ENCODE data around the gene LTA4H. TPM values are rescaled to one million over a fixed set of nuclear protein-coding genes. Genes with fewer than 3 reads are reported as not detected.

The LTA4H gene
- total RNA-seq, 1 donor from 2014 or later: 69.4 TPM

DNA sequence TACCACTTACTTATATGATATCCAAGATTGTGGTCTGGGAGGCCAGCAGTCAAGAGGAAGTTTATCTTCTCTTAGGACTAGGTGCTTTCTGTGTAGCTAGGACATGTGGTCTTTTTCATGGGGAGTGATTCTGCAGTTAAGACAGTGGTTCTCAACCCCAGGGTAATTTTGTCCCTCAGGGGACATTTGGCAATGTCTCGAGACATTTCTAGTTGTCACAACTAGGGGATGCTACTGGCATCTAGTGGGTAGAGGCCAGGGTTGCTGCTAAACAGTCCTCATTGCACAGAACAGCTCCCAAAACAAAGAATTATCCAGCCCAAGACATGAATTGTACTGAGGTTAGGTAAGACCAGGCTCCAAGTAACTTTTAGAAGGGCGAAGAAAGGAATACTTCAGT, 72.3 kb downstream of the LTA4H start:
- Mint-ChIP-seq H3K36me3 (ENCODE audit: unreplicated experiment) (no peaks in the 10 kb centered on the region), H3K4me3 (ENCODE audit: unreplicated experiment) (no peak overlapping the region), H3K27ac (ENCODE audit: unreplicated experiment) (no peak overlapping the region), H3K27me3 (ENCODE audit: unreplicated experiment) (peaks cover 19% of the 10 kb centered on the region), H3K9me3 (ENCODE audit: unreplicated experiment) (no peaks in the 10 kb centered on the region), H3K4me1 (ENCODE audit: unreplicated experiment) (peaks cover 5% of the 10 kb centered on the region)
- TF ChIP-seq, protein P1, sequence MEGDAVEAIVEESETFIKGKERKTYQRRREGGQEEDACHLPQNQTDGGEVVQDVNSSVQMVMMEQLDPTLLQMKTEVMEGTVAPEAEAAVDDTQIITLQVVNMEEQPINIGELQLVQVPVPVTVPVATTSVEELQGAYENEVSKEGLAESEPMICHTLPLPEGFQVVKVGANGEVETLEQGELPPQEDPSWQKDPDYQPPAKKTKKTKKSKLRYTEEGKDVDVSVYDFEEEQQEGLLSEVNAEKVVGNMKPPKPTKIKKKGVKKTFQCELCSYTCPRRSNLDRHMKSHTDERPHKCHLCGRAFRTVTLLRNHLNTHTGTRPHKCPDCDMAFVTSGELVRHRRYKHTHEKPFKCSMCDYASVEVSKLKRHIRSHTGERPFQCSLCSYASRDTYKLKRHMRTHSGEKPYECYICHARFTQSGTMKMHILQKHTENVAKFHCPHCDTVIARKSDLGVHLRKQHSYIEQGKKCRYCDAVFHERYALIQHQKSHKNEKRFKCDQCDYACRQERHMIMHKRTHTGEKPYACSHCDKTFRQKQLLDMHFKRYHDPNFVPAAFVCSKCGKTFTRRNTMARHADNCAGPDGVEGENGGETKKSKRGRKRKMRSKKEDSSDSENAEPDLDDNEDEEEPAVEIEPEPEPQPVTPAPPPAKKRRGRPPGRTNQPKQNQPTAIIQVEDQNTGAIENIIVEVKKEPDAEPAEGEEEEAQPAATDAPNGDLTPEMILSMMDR (IDR thresholded peaks at IDR 0.05): peak; percentile 28
- DNase-seq (ENCODE audit: extremely low spot score, unreplicated experiment): no peak

- H3K27ac Mint-ChIP-seq (ENCODE audit: unreplicated experiment): no peak overlapping the region
- DNase-seq (ENCODE audit: extremely low spot score, unreplicated experiment): no peak
- no peak overlapping the region for H3K4me3 Mint-ChIP-seq (ENCODE audit: unreplicated experiment)
- no peaks in the 10 kb centered on the region for H3K36me3 Mint-ChIP-seq (ENCODE audit: unreplicated experiment)
- peaks cover 5% of the 10 kb centered on the region for H3K4me1 Mint-ChIP-seq (ENCODE audit: unreplicated experiment)
- TF ChIP-seq, protein P1 (IDR thresholded peaks at IDR 0.05): no peak
- H3K9me3 Mint-ChIP-seq (ENCODE audit: unreplicated experiment): no peaks in the 10 kb centered on the region
- H3K27me3 Mint-ChIP-seq (ENCODE audit: unreplicated experiment): peaks cover 21% of the 10 kb centered on the region
Observed at GRCh38 chr12:95962222-95962621, 73.2 kb downstream of the LTA4H start.

- no peaks in the 10 kb centered on the region for H3K36me3 Mint-ChIP-seq (ENCODE audit: unreplicated experiment)
- DNase-seq (ENCODE audit: extremely low spot score, unreplicated experiment): no peak
- no peaks in the 10 kb centered on the region for H3K4me1 Mint-ChIP-seq (ENCODE audit: unreplicated experiment)
- H3K4me3 Mint-ChIP-seq (ENCODE audit: unreplicated experiment): no peak overlapping the region
- H3K27ac Mint-ChIP-seq (ENCODE audit: unreplicated experiment): no peak overlapping the region
- TF ChIP-seq, protein P1 (IDR thresholded peaks at IDR 0.05): no peak
- H3K27me3 Mint-ChIP-seq (ENCODE audit: unreplicated experiment): peaks cover 28% of the 10 kb centered on the region
- H3K9me3 Mint-ChIP-seq (ENCODE audit: unreplicated experiment): no peaks in the 10 kb centered on the region
Observed at GRCh38 chr12:95960241-95960640, 75.1 kb downstream of the LTA4H start.

DNA sequence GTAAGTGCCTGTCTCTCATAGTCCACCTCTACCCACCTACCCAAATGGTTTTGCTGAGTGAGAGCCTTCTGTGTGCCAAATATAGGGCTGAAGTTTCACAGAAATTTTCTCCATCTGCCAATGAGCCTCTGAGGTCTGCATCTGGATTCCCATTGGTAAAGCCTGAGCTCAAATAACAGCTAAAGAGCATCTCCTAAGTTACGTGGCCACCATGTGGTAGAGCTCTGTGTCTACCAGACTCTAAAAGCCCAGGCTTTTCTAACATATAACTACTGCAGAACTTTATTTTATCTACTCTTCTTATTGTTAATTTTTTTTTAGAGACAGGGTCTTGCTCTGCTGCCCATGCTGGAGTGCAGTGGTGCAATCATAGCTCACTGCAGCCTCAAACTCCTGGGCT, 76.3 kb downstream of the LTA4H start:
- Mint-ChIP-seq H3K4me1 (ENCODE audit: unreplicated experiment) (no peaks in the 10 kb centered on the region), H3K9me3 (ENCODE audit: unreplicated experiment) (no peaks in the 10 kb centered on the region), H3K36me3 (ENCODE audit: unreplicated experiment) (no peaks in the 10 kb centered on the region), H3K27me3 (ENCODE audit: unreplicated experiment) (peaks cover 37% of the 10 kb centered on the region), H3K4me3 (ENCODE audit: unreplicated experiment) (no peak overlapping the region), H3K27ac (ENCODE audit: unreplicated experiment) (no peak overlapping the region)
- DNase-seq (ENCODE audit: extremely low spot score, unreplicated experiment): no peak
- TF ChIP-seq, protein P1 (IDR thresholded peaks at IDR 0.05): peak; percentile 29

GRCh38 chr12:95956557-95957145, 78.7 kb downstream of the LTA4H start:
- Mint-ChIP-seq H3K27ac (ENCODE audit: unreplicated experiment) (no peak overlapping the region), H3K27me3 (ENCODE audit: unreplicated experiment) (peaks cover 43% of the 10 kb centered on the region), H3K4me3 (ENCODE audit: unreplicated experiment) (no peak overlapping the region), H3K36me3 (ENCODE audit: unreplicated experiment) (no peaks in the 10 kb centered on the region), H3K4me1 (ENCODE audit: unreplicated experiment) (no peaks in the 10 kb centered on the region), H3K9me3 (ENCODE audit: unreplicated experiment) (peaks cover 4% of the 10 kb centered on the region)
- TF ChIP-seq, protein P1 (IDR thresholded peaks at IDR 0.05): no peak
- DNase-seq (ENCODE audit: extremely low spot score, unreplicated experiment): no peak
